Adrenal gland (tissue), 5 donors: ENCODE measurements around the gene FXR2.

Experiments used
- CTCF ChIP-seq, 6 experiments: fragments of 450-650 bp in 4 of 6; fragments of 200-600 bp in 2 of 6; sonication (generic) in 1 of 6; IDR thresholded peaks; 1 replicate in 5 of 6; 2 replicates in 1 of 6; pipeline versions ENCODE4 v1.5.1 to v1.8.0; 2016 to 2021; ENCODE audit warnings: antibody characterized with exemption in 6 of 6, mild to moderate bottlenecking in 2 of 6, moderate library complexity in 1 of 6
- POLR2A ChIP-seq, 2 donors: fragments of 450-650 bp; IDR thresholded peaks; one replicate each; pipeline ENCODE4 v1.6.1; 2017; ENCODE audit warnings: antibody characterized with exemption in 2 of 2, mild to moderate bottlenecking in 2 of 2, moderate library complexity in 1 of 2
- donor health status: DM: no; HTN: no; CAD: no.

- TF ChIP-seq CTCF (IDR thresholded peaks at IDR 0.05) = no peak
- TF ChIP-seq POLR2A (IDR thresholded peaks at IDR 0.05) = no peak
These were observed 38.0 kb upstream of the FXR2 start for GRCh38 chr17:7652388-7653356.
